OCI-LY1 (cell line): Measurements from ENCODE around the gene SOCS6.

Source experiments
- CTCF ChIP-seq: fragments of 200-600 bp; sonication (generic), shearing (Covaris generic); IDR thresholded peaks from 2 replicates; pipeline ENCODE4 v1.5.1; 2017; ENCODE audit warnings: mild to moderate bottlenecking, antibody characterized with exemption, low read length, moderate library complexity, mixed read lengths
- EZH2 ChIP-seq: fragments of 200-600 bp; sonication (generic), shearing (Covaris generic); IDR thresholded peaks from 2 replicates; pipeline ENCODE4 v1.8.0; 2017; ENCODE audit warnings: borderline replicate concordance, mixed run types, mild to moderate bottlenecking, antibody characterized with exemption, low read length, moderate library complexity, mixed read lengths

- no peak for TF ChIP-seq CTCF
- TF ChIP-seq EZH2 = no peak
Observed at GRCh38 chr18:70291295-70291574, 2.4 kb downstream of the SOCS6 start.
